ENCODE results near the gene DYDC1.
"Not testable (repeated sequence)": the region's sequence is repeated elsewhere in the genome, so short reads cannot be mapped to it uniquely, and the experiment has no call there.

The DYDC1 gene

GRCh38 chr10:80379701-80380100, 23.1 kb upstream of the DYDC1 start:
- H3K27ac ChIP-seq (ENCODE audit: low read length) = no peak overlapping the region
- no peaks in the 10 kb centered on the region for H3K27me3 ChIP-seq (ENCODE audit: low read depth, low read length)
- H3K36me3 ChIP-seq (ENCODE audit: control insufficient read depth in 1 of 2, insufficient read depth in 2 of 2, low read length in 2 of 2) = no peaks in the 10 kb centered on the region
- H3K4me1 ChIP-seq (ENCODE audit: control insufficient read depth in 1 of 2, insufficient read depth in 2 of 2, low read length in 2 of 2) = no peaks in the 10 kb centered on the region
- no peaks in the 10 kb centered on the region for H3K9me3 ChIP-seq (ENCODE audit: control insufficient read depth in 1 of 2, low read length in 2 of 2)
- H3K4me3 ChIP-seq (ENCODE audit: low read depth in 1 of 2, low read length in 2 of 2) = no peak overlapping the region

DNA sequence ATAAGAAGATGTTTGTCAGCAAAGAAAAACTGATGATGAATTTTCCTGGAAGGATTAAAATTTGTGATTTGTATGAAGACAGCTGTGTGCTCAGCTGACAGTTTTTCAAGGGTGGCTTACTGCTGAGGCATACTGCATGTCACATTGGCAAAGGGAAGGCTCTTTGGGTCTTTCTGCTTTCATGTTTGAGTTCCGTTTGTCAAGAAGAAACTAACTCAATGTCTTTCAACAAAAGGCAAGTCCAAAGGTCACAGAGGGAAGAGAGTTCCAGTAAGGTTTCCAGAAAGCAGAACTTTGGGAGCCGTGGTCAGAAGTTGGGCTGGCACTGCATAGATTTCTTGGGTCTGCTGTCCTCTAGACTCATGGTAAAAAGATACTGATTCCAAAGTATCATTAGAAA, 16.9 kb upstream of the DYDC1 start:
- Histone ChIP-seq H3K9me3 (ENCODE audit: control insufficient read depth in 1 of 2, low read length in 2 of 2) (no peaks in the 10 kb centered on the region), H3K27me3 (ENCODE audit: low read depth, low read length) (no peaks in the 10 kb centered on the region), H3K36me3 (ENCODE audit: control insufficient read depth in 1 of 2, insufficient read depth in 2 of 2, low read length in 2 of 2) (no peaks in the 10 kb centered on the region), H3K27ac (ENCODE audit: low read length) (no peak overlapping the region), H3K4me3 (ENCODE audit: low read depth in 1 of 2, low read length in 2 of 2) (no peak overlapping the region), H3K4me1 (ENCODE audit: control insufficient read depth in 1 of 2, insufficient read depth in 2 of 2, low read length in 2 of 2) (no peaks in the 10 kb centered on the region)

DNA sequence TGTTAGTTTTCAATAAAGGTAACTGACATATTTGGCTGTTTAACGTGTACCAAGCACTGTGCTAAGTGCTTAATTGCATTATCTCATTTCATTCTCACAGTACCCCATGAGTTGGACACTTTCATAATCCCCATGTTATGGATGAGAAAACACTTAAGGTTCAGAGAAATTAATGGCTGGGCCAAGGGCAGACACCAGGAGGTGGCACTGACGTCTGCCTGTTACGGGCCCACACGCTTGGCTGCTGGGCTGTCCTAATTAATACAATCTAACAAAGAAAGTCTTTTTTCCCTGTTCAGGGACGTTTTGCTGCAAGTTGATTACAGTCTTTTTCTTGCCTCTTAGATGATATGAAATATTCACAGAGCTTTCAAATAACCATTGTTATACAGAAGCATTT, 16.1 kb upstream of the DYDC1 start:
- Histone ChIP-seq H3K4me3 (ENCODE audit: low read depth in 1 of 2, low read length in 2 of 2) (no peak overlapping the region), H3K4me1 (ENCODE audit: control insufficient read depth in 1 of 2, insufficient read depth in 2 of 2, low read length in 2 of 2) (no peaks in the 10 kb centered on the region), H3K36me3 (ENCODE audit: control insufficient read depth in 1 of 2, insufficient read depth in 2 of 2, low read length in 2 of 2) (no peaks in the 10 kb centered on the region), H3K9me3 (ENCODE audit: control insufficient read depth in 1 of 2, low read length in 2 of 2) (peaks cover 0 to 3% of the 10 kb centered on the region in 2 donors), H3K27ac (ENCODE audit: low read length) (no peak overlapping the region), H3K27me3 (ENCODE audit: low read depth, low read length) (no peaks in the 10 kb centered on the region)

DNA sequence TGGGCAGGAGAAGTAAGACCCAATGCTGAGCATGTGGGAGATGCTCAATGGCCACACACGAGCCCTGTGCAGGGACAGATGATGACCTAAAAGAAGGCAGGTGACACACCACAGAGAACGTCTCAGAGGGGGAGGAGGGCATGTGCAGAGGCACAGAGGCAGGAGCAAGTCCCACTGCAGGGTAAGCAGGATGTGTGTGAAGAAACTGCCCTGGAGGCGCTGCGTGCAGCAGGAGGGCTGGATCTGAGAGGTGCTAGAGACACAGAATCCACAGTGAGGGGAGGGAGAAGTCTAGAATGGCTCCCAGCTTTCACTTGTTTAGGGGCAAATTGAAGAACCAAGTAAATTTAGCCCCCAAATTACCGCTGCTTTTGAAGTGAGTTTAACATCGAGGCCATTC, 14.9 kb upstream of the DYDC1 start:
- H3K27ac ChIP-seq (ENCODE audit: low read length) = no peak overlapping the region
- no peak overlapping the region for H3K4me3 ChIP-seq (ENCODE audit: low read depth in 1 of 2, low read length in 2 of 2)
- no peaks in the 10 kb centered on the region for H3K27me3 ChIP-seq (ENCODE audit: low read depth, low read length)
- no peaks in the 10 kb centered on the region for H3K4me1 ChIP-seq (ENCODE audit: control insufficient read depth in 1 of 2, insufficient read depth in 2 of 2, low read length in 2 of 2)
- H3K9me3 ChIP-seq (ENCODE audit: control insufficient read depth in 1 of 2, low read length in 2 of 2) = peaks cover 8% of the 10 kb centered on the region in 2 donors
- no peaks in the 10 kb centered on the region for H3K36me3 ChIP-seq (ENCODE audit: control insufficient read depth in 1 of 2, insufficient read depth in 2 of 2, low read length in 2 of 2)

DNA sequence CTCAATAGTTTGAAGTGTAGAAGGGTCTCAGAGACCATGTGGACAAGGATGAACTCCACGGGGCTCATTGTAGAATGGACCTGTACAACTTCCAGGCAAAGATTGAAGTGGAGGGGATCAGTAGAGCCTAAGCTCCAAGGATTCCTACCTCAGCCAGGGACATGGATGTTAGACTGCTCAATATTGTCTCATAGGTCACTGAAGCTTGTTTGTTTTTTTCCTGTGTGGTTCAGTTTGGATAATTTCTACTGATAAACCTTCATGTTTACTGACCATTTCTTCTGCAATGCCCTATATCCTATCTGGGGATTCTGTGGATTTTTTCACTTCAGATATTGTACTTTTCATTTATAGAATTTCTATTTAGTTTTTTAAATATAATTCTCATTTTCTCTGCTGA, 9.0 kb upstream of the DYDC1 start:
- no peak overlapping the region for H3K27ac ChIP-seq (ENCODE audit: low read length)
- no peaks in the 10 kb centered on the region for H3K36me3 ChIP-seq (ENCODE audit: control insufficient read depth in 1 of 2, insufficient read depth in 2 of 2, low read length in 2 of 2)
- H3K4me3 ChIP-seq (ENCODE audit: low read depth in 1 of 2, low read length in 2 of 2) = no peak overlapping the region
- no peaks in the 10 kb centered on the region for H3K4me1 ChIP-seq (ENCODE audit: control insufficient read depth in 1 of 2, insufficient read depth in 2 of 2, low read length in 2 of 2)
- no peaks in the 10 kb centered on the region for H3K27me3 ChIP-seq (ENCODE audit: low read depth, low read length)
- peaks cover 8 to 10% of the 10 kb centered on the region in 2 donors for H3K9me3 ChIP-seq (ENCODE audit: control insufficient read depth in 1 of 2, low read length in 2 of 2)

GRCh38 chr10:80359644-80360043, 3.1 kb upstream of the DYDC1 start:
- Histone ChIP-seq H3K4me1 (ENCODE audit: control insufficient read depth in 1 of 2, insufficient read depth in 2 of 2, low read length in 2 of 2) (peaks cover 0 to 13% of the 10 kb centered on the region in 2 donors), H3K9me3 (ENCODE audit: control insufficient read depth in 1 of 2, low read length in 2 of 2) (peaks cover 0 to 2% of the 10 kb centered on the region in 2 donors), H3K4me3 (ENCODE audit: low read depth in 1 of 2, low read length in 2 of 2) (no peak overlapping the region), H3K27me3 (ENCODE audit: low read depth, low read length) (peaks cover 4% of the 10 kb centered on the region), H3K36me3 (ENCODE audit: control insufficient read depth in 1 of 2, insufficient read depth in 2 of 2, low read length in 2 of 2) (no peaks in the 10 kb centered on the region), H3K27ac (ENCODE audit: low read length) (no peak overlapping the region)

DNA sequence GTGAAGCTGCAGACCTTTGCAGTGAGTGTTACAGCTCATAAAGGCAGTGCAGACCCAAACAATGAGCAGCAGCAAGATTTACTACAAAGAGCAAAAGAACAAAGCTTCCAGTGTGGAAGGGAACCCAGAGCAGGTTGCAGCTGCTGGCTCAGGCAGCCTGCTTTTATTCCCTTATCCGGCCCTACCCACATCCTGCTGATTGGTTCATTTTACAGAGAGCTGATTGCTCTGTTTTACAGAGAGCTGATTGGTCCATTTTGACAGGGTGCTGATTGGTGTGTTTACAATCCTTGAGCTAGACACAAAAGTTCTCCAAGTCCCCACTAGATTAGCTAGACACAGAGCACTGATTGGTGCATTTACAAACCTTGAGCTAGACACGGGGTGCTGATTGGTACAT, 2.4 kb upstream of the DYDC1 start:
- H3K36me3 ChIP-seq (ENCODE audit: control insufficient read depth in 1 of 2, insufficient read depth in 2 of 2, low read length in 2 of 2); H3K27me3 ChIP-seq (ENCODE audit: low read depth, low read length); H3K9me3 ChIP-seq (ENCODE audit: control insufficient read depth in 1 of 2, low read length in 2 of 2); H3K27ac ChIP-seq (ENCODE audit: low read length); H3K4me3 ChIP-seq (ENCODE audit: low read depth in 1 of 2, low read length in 2 of 2): not testable (repeated sequence)
- H3K4me1 ChIP-seq (ENCODE audit: control insufficient read depth in 1 of 2, insufficient read depth in 2 of 2, low read length in 2 of 2) = peaks cover 0 to 13% of the 10 kb centered on the region in 2 donors

GRCh38 chr10:80357851-80358125, 1.2 kb upstream of the DYDC1 start:
- Histone ChIP-seq H3K27me3 (ENCODE audit: low read depth, low read length) (peaks cover 4% of the 10 kb centered on the region), H3K4me3 (ENCODE audit: low read depth in 1 of 2, low read length in 2 of 2) (no peak overlapping the region), H3K36me3 (ENCODE audit: control insufficient read depth in 1 of 2, insufficient read depth in 2 of 2, low read length in 2 of 2) (no peaks in the 10 kb centered on the region), H3K4me1 (ENCODE audit: control insufficient read depth in 1 of 2, insufficient read depth in 2 of 2, low read length in 2 of 2) (peaks cover 0 to 13% of the 10 kb centered on the region in 2 donors), H3K27ac (ENCODE audit: low read length) (no peak overlapping the region), H3K9me3 (ENCODE audit: control insufficient read depth in 1 of 2, low read length in 2 of 2) (peaks cover 0 to 2% of the 10 kb centered on the region in 2 donors)

- Histone ChIP-seq H3K4me1 (ENCODE audit: control insufficient read depth in 1 of 2, insufficient read depth in 2 of 2, low read length in 2 of 2) (peaks cover 0 to 13% of the 10 kb centered on the region in 2 donors), H3K9me3 (ENCODE audit: control insufficient read depth in 1 of 2, low read length in 2 of 2) (peaks cover 0 to 2% of the 10 kb centered on the region in 2 donors), H3K36me3 (ENCODE audit: control insufficient read depth in 1 of 2, insufficient read depth in 2 of 2, low read length in 2 of 2) (no peaks in the 10 kb centered on the region), H3K27ac (ENCODE audit: low read length) (no peak overlapping the region), H3K27me3 (ENCODE audit: low read depth, low read length) (peaks cover 4% of the 10 kb centered on the region), H3K4me3 (ENCODE audit: low read depth in 1 of 2, low read length in 2 of 2) (peak overlapping the region; percentile 21 to 67)
Observed at GRCh38 chr10:80356989-80357850, 665 bp upstream of the DYDC1 start.

DNA sequence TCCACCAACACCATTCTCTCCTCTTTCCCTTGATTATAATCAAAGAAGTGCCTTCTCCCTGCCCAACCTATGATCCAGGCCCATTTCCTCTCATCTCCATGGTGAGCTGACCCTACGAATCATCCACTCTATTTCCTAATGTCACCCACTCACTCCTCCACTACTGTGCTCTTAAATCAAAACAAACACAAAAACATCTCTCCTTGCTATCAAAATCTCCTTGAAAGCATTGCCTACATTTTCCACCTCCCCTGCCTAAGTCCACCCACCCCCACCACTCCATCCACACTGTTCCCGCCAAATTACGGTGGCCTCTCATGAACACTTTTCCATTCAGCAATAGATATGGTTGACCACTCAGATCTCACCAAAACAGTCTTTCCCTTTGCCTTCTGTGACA, 5.3 kb downstream of the DYDC1 start:
- Histone ChIP-seq H3K27me3 (ENCODE audit: low read depth, low read length) (peaks cover 2% of the 10 kb centered on the region), H3K27ac (ENCODE audit: low read length) (no peak overlapping the region), H3K36me3 (ENCODE audit: control insufficient read depth in 1 of 2, insufficient read depth in 2 of 2, low read length in 2 of 2) (no peaks in the 10 kb centered on the region), H3K9me3 (ENCODE audit: control insufficient read depth in 1 of 2, low read length in 2 of 2) (no peaks in the 10 kb centered on the region), H3K4me3 (ENCODE audit: low read depth in 1 of 2, low read length in 2 of 2) (no peak overlapping the region), H3K4me1 (ENCODE audit: control insufficient read depth in 1 of 2, insufficient read depth in 2 of 2, low read length in 2 of 2) (peaks cover 0 to 1% of the 10 kb centered on the region in 2 donors)

- no peaks in the 10 kb centered on the region for H3K9me3 ChIP-seq (ENCODE audit: control insufficient read depth in 1 of 2, low read length in 2 of 2)
- no peak overlapping the region for H3K27ac ChIP-seq (ENCODE audit: low read length)
- no peaks in the 10 kb centered on the region for H3K27me3 ChIP-seq (ENCODE audit: low read depth, low read length)
- no peaks in the 10 kb centered on the region for H3K4me1 ChIP-seq (ENCODE audit: control insufficient read depth in 1 of 2, insufficient read depth in 2 of 2, low read length in 2 of 2)
- no peak overlapping the region for H3K4me3 ChIP-seq (ENCODE audit: low read depth in 1 of 2, low read length in 2 of 2)
- H3K36me3 ChIP-seq (ENCODE audit: control insufficient read depth in 1 of 2, insufficient read depth in 2 of 2, low read length in 2 of 2) = no peaks in the 10 kb centered on the region
Observed at GRCh38 chr10:80350251-80350650, 6.3 kb downstream of the DYDC1 start.

DNA sequence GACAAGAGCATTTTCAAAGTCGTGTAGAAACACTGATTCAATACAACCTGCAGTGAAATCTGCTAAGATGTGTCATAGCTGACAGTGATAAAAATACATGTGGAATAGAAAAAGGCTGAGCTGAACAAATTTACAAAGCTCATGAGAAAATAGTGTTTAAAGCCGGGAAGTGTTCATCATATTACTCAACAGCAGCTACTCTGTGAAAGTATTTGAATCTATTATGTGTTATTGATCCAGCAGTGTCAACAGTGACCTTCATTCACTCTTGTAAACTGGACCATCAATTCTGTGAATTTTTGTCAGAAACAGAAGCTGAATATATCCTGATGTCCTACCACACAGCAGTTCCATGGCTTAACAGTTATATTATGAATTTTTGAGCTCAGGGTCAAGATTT, 11.6 kb downstream of the DYDC1 start:
- Histone ChIP-seq H3K27ac (ENCODE audit: low read length) (no peak overlapping the region), H3K4me3 (ENCODE audit: low read depth in 1 of 2, low read length in 2 of 2) (no peak overlapping the region), H3K36me3 (ENCODE audit: control insufficient read depth in 1 of 2, insufficient read depth in 2 of 2, low read length in 2 of 2) (no peaks in the 10 kb centered on the region), H3K9me3 (ENCODE audit: control insufficient read depth in 1 of 2, low read length in 2 of 2) (no peaks in the 10 kb centered on the region), H3K27me3 (ENCODE audit: low read depth, low read length) (no peaks in the 10 kb centered on the region), H3K4me1 (ENCODE audit: control insufficient read depth in 1 of 2, insufficient read depth in 2 of 2, low read length in 2 of 2) (no peaks in the 10 kb centered on the region)
